OCI-LY3 (cell line): ENCODE data around the gene GATA5.

ENCODE experiments used
- H2AFZ ChIP-seq: fragments of 200-600, 300-600 bp; shearing (Covaris generic); 2 replicates; pipeline ENCODE4 v1.6.0; 2014; ENCODE audit warnings: antibody characterized with exemption, low read depth, low read length
- H3K27ac ChIP-seq: fragments of 200-600, 300-600 bp; sonication (generic); 2 replicates; pipeline ENCODE4 v1.5.1; 2014; ENCODE audit warnings: mild to moderate bottlenecking, low read length, moderate library complexity, mixed read lengths
- H3K27me3 ChIP-seq: fragments of 200-600, 300-600 bp; sonication (generic); 2 replicates; pipeline ENCODE4 v1.6.1; 2014; ENCODE audit warnings: low read depth, low read length, mixed read lengths
- H3K36me3 ChIP-seq: fragments of 200-600, 300-600 bp; sonication (generic); replicated peaks from 2 replicates; pipeline ENCODE3; 2014; ENCODE audit warnings: low read depth, low read length, mixed read lengths
- H3K4me1 ChIP-seq: fragments of 300-600, 200-600 bp; sonication (generic); 2 replicates; pipeline ENCODE4 v1.6.1; 2014; ENCODE audit warnings: low read length, mixed read lengths
- H3K4me2 ChIP-seq: fragments of 200-600, 300-600 bp; sonication (generic); 2 replicates; pipeline ENCODE4 v1.6.1; 2014; ENCODE audit warnings: low read length, mixed read lengths
- H3K4me3 ChIP-seq: fragments of 300-600, 200-600 bp; sonication (generic); 2 replicates; pipeline ENCODE4 v1.5.1; 2014; ENCODE audit warnings: antibody characterized with exemption, mild to moderate bottlenecking, low read length, moderate library complexity
- H3K79me2 ChIP-seq: fragments of 300-600, 200-600 bp; shearing (Covaris generic); 2 replicates; pipeline ENCODE4 v1.6.1; 2014; ENCODE audit warnings: mild to moderate bottlenecking, low read length, mixed read lengths
- H3K9ac ChIP-seq: fragments of 300-600, 200-600 bp; shearing (Covaris generic); 2 replicates; pipeline ENCODE4 v1.6.0; 2014; ENCODE audit warnings: mild to moderate bottlenecking, low read length, moderate library complexity
- H3K9me3 ChIP-seq: fragments of 200-600, 300-600 bp; shearing (Covaris generic); 2 replicates; pipeline ENCODE4 v1.6.1; 2014; ENCODE audit warnings: low read length, mixed read lengths; ENCODE audit not compliant: insufficient read depth
- H4K20me1 ChIP-seq: fragments of 200-600, 300-600 bp; sonication (generic); 2 replicates; pipeline ENCODE4 v1.6.1; 2016; ENCODE audit warnings: low read length, mixed read lengths; ENCODE audit not compliant: insufficient read depth
- EZH2phosphoT487 ChIP-seq: fragments of 200-600 bp; shearing (Covaris generic); IDR thresholded peaks from 2 replicates; pipeline ENCODE4 v1.6.1; 2018; ENCODE audit warnings: antibody characterized with exemption, mixed run types, low read depth
- TF ChIP-seq, protein P1 (sequence below): fragments of 200-600, 300-600 bp; sonication (generic); IDR thresholded peaks from 2 replicates; pipeline ENCODE4 v1.5.1; 2014; ENCODE audit warnings: antibody characterized with exemption, low read length, low read depth

The GATA5 gene

DNA sequence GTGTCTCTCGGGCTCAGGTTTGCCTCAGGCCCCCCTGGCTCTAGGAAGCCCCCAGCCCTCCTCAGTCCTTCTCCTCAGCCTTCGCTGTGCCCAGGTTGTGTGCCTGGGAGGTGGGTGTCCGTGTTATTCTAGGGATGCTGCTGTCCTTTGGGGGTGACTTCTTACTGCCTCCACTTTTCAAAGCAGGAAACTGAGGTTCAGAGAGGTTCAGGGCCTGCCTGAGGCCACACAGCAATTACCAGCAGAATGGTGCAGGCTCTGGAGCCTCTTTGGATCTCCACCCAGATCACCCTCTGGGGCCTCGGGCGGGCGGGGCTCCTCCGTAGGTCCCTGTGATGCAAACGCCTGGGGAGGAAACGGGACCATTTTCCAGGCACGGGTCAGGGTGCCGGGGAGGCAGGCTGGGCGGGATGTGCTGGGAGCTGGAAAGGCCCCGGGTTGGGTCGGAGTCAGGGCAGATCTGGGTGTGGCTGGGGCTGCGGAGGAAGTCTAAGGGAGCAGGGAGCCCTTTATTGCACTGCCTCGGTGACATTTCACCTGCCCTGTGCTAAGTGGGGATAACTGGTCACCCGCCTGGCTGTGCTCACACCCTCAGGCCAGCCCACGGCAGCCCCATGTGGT is 23.2 kb downstream of the GATA5 start:
- H3K27ac ChIP-seq = no peak overlapping the region
- no peaks in the 10 kb centered on the region for H3K4me1 ChIP-seq
- H3K4me2 ChIP-seq = no peak overlapping the region
- peaks cover 18% of the 10 kb centered on the region for H3K27me3 ChIP-seq
- TF ChIP-seq EZH2phosphoT487 = no peak
- TF ChIP-seq, protein P1, sequence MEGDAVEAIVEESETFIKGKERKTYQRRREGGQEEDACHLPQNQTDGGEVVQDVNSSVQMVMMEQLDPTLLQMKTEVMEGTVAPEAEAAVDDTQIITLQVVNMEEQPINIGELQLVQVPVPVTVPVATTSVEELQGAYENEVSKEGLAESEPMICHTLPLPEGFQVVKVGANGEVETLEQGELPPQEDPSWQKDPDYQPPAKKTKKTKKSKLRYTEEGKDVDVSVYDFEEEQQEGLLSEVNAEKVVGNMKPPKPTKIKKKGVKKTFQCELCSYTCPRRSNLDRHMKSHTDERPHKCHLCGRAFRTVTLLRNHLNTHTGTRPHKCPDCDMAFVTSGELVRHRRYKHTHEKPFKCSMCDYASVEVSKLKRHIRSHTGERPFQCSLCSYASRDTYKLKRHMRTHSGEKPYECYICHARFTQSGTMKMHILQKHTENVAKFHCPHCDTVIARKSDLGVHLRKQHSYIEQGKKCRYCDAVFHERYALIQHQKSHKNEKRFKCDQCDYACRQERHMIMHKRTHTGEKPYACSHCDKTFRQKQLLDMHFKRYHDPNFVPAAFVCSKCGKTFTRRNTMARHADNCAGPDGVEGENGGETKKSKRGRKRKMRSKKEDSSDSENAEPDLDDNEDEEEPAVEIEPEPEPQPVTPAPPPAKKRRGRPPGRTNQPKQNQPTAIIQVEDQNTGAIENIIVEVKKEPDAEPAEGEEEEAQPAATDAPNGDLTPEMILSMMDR = no peak
- H3K9me3 ChIP-seq = no peaks in the 10 kb centered on the region
- no peaks in the 10 kb centered on the region for H3K36me3 ChIP-seq
- no peak overlapping the region for H3K9ac ChIP-seq
- no peak overlapping the region for H2AFZ ChIP-seq
- no peaks in the 10 kb centered on the region for H3K79me2 ChIP-seq
- H3K4me3 ChIP-seq = no peak overlapping the region
- no peaks in the 10 kb centered on the region for H4K20me1 ChIP-seq

DNA sequence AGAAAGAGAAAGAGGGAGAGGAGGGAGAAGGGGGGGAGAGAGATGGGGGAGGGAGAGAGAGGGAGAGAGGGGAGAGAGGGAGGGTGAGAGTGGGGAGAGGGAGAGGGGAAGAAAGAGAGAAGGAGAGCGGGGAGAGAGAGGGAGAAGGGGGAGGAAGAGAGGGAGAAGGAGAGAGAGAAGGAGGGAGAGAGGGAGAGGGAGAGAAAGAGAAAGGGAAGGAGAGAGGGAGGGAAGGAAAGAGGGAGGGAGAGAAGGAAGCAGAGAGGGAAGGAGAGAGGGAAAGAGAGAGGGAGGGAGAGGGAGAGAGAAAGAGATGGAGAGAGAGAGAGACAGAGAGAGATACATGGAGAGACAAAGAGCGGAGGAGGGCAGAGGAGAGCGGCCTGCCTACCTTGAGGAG is 23.8 kb downstream of the GATA5 start:
- Histone ChIP-seq H3K4me2 (no peak overlapping the region), H3K4me1 (no peaks in the 10 kb centered on the region), H3K9me3 (no peaks in the 10 kb centered on the region), H3K4me3 (no peak overlapping the region), H3K9ac (no peak overlapping the region), H3K27ac (no peak overlapping the region), H3K79me2 (no peaks in the 10 kb centered on the region), H4K20me1 (no peaks in the 10 kb centered on the region), H3K27me3 (peaks cover 18% of the 10 kb centered on the region), H3K36me3 (no peaks in the 10 kb centered on the region), H2AFZ (no peak overlapping the region)
- TF ChIP-seq, protein P1 = no peak
- no peak for TF ChIP-seq EZH2phosphoT487

DNA sequence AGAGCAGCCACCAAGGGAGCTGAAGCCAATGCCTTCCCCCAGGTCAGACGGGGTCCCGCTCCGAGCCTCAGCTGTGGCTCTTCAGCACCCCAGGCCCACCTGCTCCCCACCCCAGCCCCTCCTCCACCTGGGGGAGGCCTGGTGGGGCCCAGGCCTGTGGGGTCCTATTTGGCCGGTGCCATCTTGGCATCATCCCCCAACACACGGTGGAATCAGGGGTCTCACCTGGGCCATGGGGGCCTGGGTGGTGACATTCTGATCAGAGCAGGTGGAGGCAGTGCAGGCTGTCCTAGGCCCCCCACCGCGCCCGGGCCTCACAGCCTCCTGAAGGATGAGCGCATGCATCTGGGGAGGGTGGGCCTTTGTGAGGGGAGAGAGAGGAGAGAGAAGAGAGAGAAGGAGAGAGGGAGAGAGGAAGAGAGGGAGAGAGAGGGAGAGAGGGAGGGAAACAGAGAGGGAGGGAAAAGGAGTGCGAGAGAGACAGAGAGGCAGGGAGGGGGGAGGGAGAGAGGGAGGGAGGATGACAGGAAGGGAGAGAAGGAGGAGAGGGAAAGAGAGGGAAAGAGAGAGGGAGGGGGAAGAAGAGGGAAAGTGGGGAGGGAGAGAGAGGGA is 24.5 kb downstream of the GATA5 start:
- Histone ChIP-seq H3K4me1 (no peaks in the 10 kb centered on the region), H3K27me3 (peaks cover 18% of the 10 kb centered on the region), H4K20me1 (no peaks in the 10 kb centered on the region), H3K4me3 (no peak overlapping the region), H3K79me2 (no peaks in the 10 kb centered on the region), H3K9ac (no peak overlapping the region), H3K9me3 (no peaks in the 10 kb centered on the region), H3K4me2 (no peak overlapping the region), H3K36me3 (no peaks in the 10 kb centered on the region), H3K27ac (no peak overlapping the region), H2AFZ (no peak overlapping the region)
- no peak for TF ChIP-seq EZH2phosphoT487
- TF ChIP-seq, protein P1 = no peak

DNA sequence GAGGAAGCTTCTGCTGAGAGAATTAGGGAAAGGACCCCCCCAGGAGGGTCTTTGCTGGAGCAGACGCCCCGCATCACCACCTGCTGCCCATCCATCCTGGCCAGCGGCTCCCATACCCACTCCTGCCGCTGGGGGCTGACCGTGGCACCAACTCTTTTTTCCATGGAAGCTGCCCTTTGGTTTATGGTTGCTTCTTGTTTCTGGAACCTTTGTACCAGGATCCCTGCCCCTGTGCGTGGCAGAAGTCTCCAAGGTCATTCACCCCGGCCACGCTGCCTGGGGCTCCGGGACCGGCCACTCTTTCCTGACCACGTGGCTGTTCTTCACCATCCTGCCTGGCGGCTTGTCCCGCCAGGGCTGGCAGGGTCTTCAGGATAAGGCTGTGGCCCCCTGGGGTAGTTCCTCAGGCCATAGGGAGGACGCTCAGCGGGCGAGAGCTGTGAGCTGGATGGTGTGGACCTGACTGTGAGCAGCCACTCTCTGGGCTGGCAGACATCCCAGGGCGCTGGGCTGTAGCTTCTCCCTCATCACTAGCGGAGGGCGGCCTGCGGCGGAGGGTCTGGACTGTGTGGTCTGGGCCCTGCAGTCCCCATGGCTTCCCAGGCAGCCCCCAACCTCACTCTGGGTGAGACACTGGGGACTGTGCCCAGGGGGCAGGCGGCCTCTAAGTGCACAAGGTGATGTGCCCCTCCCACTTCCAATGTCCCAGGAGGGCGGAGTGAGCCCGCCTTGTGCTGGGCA is 25.7 kb downstream of the GATA5 start:
- H3K4me2 ChIP-seq = no peak overlapping the region
- TF ChIP-seq EZH2phosphoT487 = no peak
- TF ChIP-seq, protein P1 = no peak
- H3K9me3 ChIP-seq = no peaks in the 10 kb centered on the region
- H3K79me2 ChIP-seq = no peaks in the 10 kb centered on the region
- no peak overlapping the region for H3K9ac ChIP-seq
- H3K4me1 ChIP-seq = no peaks in the 10 kb centered on the region
- no peak overlapping the region for H2AFZ ChIP-seq
- no peak overlapping the region for H3K27ac ChIP-seq
- H3K27me3 ChIP-seq = peaks cover 18% of the 10 kb centered on the region
- H4K20me1 ChIP-seq = no peaks in the 10 kb centered on the region
- H3K36me3 ChIP-seq = no peaks in the 10 kb centered on the region
- H3K4me3 ChIP-seq = no peak overlapping the region
